Measurements from ENCODE around the gene CDON. TPM values are rescaled to one million over a fixed set of nuclear protein-coding genes. Genes with fewer than 3 reads are reported as not detected.

The CDON gene
- total RNA-seq, 1 experiment from 2014 or later, result 17.2 TPM

DNA sequence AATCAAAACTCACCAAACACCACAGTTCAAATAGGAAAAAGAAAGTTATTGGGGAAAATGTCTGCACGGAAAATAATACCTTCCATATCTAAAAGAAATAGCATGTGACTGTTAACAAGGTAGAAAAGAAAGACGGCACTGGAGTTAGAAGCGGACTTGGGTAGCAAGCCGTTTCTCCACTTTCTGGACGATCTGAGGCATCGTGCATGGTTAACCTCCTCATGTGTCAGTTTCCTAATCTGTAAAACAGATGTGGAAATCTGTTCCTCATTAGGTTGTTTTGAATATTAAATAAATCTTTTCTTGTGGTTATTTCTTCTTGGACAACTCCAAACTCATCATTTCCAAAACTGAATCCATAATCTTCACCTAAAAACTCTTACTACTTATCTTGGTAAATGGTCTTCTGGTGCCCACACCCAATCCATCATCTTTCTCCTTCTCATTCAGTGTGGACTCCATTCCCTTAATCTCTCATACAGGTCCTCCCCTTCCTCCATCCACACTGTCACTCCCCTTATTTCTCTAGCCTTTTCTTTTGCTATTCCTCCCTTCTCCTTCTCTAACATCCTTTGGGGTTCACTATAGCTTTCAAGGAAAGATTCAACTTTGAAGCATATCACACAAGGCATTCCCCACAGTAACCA is 63.3 kb downstream of the CDON start:
- no CpG with 5 or more reads among the region's 6 CpGs for WGBS (ENCODE audit: extremely low coverage, insufficient read length, low lambda C conversion rate)

More for the DNA sequence above, 63.3 kb downstream of the CDON start:
- H3K9me3 Mint-ChIP-seq, result no peaks in the 10 kb centered on the region
- H2BK20ac ChIP-seq (ENCODE audit: low read depth, low read length, poor library complexity, severe bottlenecking), result no peak overlapping the region
- no peaks in the 10 kb centered on the region for H3K27me3 Mint-ChIP-seq (ENCODE audit: low read depth)
- H3K18ac ChIP-seq (ENCODE audit: insufficient read length, low read depth, low read length), result no peak overlapping the region
- no peaks in the 10 kb centered on the region for H3K79me1 ChIP-seq (ENCODE audit: insufficient read depth, low read depth, low read length, poor library complexity, severe bottlenecking)
- no peak overlapping the region for H2BK15ac ChIP-seq (ENCODE audit: low read depth, low read length)
- H2BK120ac ChIP-seq (ENCODE audit: low read depth, low read length, poor library complexity, severe bottlenecking), result no peak overlapping the region
- no peak overlapping the region for H3K4me2 ChIP-seq (ENCODE audit: insufficient read depth, insufficient read length, low read length)
- H3K14ac ChIP-seq (ENCODE audit: insufficient read depth, low read length), result no peak overlapping the region
- no peak overlapping the region for H4K5ac ChIP-seq (ENCODE audit: insufficient read length, low read depth, low read length)
- no peak overlapping the region for H2AK5ac ChIP-seq (ENCODE audit: insufficient read length, low read length)
- H3K4me1 Mint-ChIP-seq, result no peaks in the 10 kb centered on the region
- no peaks in the 10 kb centered on the region for H4K20me1 ChIP-seq (ENCODE audit: control insufficient read depth, insufficient read depth, insufficient read length)
- H3K27me3 ChIP-seq (ENCODE audit: insufficient read depth, low read length), result no peaks in the 10 kb centered on the region
- no peaks in the 10 kb centered on the region for H3K9me3 ChIP-seq (ENCODE audit: control insufficient read depth, low read depth, low read length)
- H3K4me3 Mint-ChIP-seq, result no peak overlapping the region
- no peak overlapping the region for H3K56ac ChIP-seq (ENCODE audit: insufficient read length, low read depth, low read length)
- no peaks in the 10 kb centered on the region for H3K23me2 ChIP-seq (ENCODE audit: insufficient read length, low read depth, low read length, poor library complexity, severe bottlenecking)
- H2AFZ ChIP-seq (ENCODE audit: low read length), result no peak overlapping the region
- H3K23ac ChIP-seq (ENCODE audit: insufficient read length, low read depth, low read length), result no peak overlapping the region
- no peak for DNase-seq
- TF ChIP-seq, protein P1, sequence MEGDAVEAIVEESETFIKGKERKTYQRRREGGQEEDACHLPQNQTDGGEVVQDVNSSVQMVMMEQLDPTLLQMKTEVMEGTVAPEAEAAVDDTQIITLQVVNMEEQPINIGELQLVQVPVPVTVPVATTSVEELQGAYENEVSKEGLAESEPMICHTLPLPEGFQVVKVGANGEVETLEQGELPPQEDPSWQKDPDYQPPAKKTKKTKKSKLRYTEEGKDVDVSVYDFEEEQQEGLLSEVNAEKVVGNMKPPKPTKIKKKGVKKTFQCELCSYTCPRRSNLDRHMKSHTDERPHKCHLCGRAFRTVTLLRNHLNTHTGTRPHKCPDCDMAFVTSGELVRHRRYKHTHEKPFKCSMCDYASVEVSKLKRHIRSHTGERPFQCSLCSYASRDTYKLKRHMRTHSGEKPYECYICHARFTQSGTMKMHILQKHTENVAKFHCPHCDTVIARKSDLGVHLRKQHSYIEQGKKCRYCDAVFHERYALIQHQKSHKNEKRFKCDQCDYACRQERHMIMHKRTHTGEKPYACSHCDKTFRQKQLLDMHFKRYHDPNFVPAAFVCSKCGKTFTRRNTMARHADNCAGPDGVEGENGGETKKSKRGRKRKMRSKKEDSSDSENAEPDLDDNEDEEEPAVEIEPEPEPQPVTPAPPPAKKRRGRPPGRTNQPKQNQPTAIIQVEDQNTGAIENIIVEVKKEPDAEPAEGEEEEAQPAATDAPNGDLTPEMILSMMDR (conservative IDR thresholded peaks at IDR 0.05), result no peak
- no peak overlapping the region for H4K91ac ChIP-seq (ENCODE audit: insufficient read length, low read depth, low read length)
- no peaks in the 10 kb centered on the region for H3K4me1 ChIP-seq (ENCODE audit: insufficient read depth, low read length)
- H3T11ph ChIP-seq (ENCODE audit: low read length), result no peak overlapping the region
- H3K27ac ChIP-seq (ENCODE audit: insufficient read length, low read depth, low read length), result no peak overlapping the region
- H3K4ac ChIP-seq (ENCODE audit: low read depth, low read length), result no peak overlapping the region
- no peak overlapping the region for H2BK12ac ChIP-seq (ENCODE audit: insufficient read length, low read depth, low read length)
- no peak overlapping the region for H4K8ac ChIP-seq (replicated peaks; ENCODE audit: insufficient read length, low read depth, low read length)
- H3K27ac Mint-ChIP-seq, result no peak overlapping the region
- no peaks in the 10 kb centered on the region for H3K79me2 ChIP-seq (ENCODE audit: insufficient read depth, low read length)
- no peak overlapping the region for H2BK5ac ChIP-seq (ENCODE audit: insufficient read length, low read length)
- no peak overlapping the region for H3K9ac ChIP-seq (ENCODE audit: extremely low read depth, insufficient read length, low read length)
- H3K36me3 Mint-ChIP-seq (ENCODE audit: insufficient read depth in 1 of 3, low read depth in 3 of 3), result peaks cover 20 to 24% (median 23%) of the 10 kb centered on the region in 3 experiments; a peak in 6 of 7 replicates

Data from H9 (cell line).